Mucosa of rectum (tissue), 2 donors: ENCODE data around the gene TMCC1.

Experiments used
- H3K27ac ChIP-seq, 2 donors: one replicate each; pipeline ENCODE4 v1.7.0; 2013; ENCODE audit warnings: inconsistent platforms in 2 of 2, low read depth in 2 of 2, low read length in 2 of 2
- H3K27me3 ChIP-seq, 2 donors: one replicate each; pipeline ENCODE4 v1.7.0; 2013; ENCODE audit warnings: low read length in 2 of 2; ENCODE audit not compliant: control insufficient read depth in 2 of 2, insufficient read depth in 2 of 2
- H3K36me3 ChIP-seq, 2 donors: one replicate each; pipeline ENCODE4 v1.7.0; 2013; ENCODE audit warnings: low read length in 2 of 2; ENCODE audit not compliant: control insufficient read depth in 2 of 2, insufficient read depth in 2 of 2
- H3K4me1 ChIP-seq, 2 donors: one replicate each; pipeline ENCODE4 v1.7.0; 2013; ENCODE audit warnings: low read length in 2 of 2, mild to moderate bottlenecking in 1 of 2; ENCODE audit not compliant: control insufficient read depth in 2 of 2, insufficient read depth in 2 of 2
- H3K4me3 ChIP-seq, 2 donors: one replicate each; pipeline ENCODE4 v1.7.0; 2013; ENCODE audit warnings: low read length in 2 of 2
- H3K9ac ChIP-seq, 2 donors: one replicate each; pipeline ENCODE4 v1.7.0; 2013; ENCODE audit warnings: low read length in 2 of 2, low read depth in 1 of 2, mild to moderate bottlenecking in 1 of 2
- H3K9me3 ChIP-seq, 2 donors: one replicate each; pipeline ENCODE4 v1.7.0; 2013; ENCODE audit warnings: low read length in 2 of 2; ENCODE audit not compliant: control insufficient read depth in 2 of 2
- donor health status: healthy.
- donor health status: Normal muscosa, but diverticular disease.

TMCC1 gene

GRCh38 chr3:129893581-129894070, at the start of gene TMCC1:
Gene TMCC1, minus strand, starts transcription at chr3:129893711.
- H3K4me1 ChIP-seq, result peaks cover 19 to 28% of the 10 kb centered on the region in 2 donors
- H3K4me3 ChIP-seq, result peak within 1 kb of the TSS; percentile 92 to 98
- no peaks in the 10 kb centered on the region for H3K36me3 ChIP-seq
- H3K9me3 ChIP-seq, result no peaks in the 10 kb centered on the region
- no peaks in the 10 kb centered on the region for H3K27me3 ChIP-seq
- H3K27ac ChIP-seq, result peak within 1 kb of the TSS; percentile 92
- H3K9ac ChIP-seq, result peak within 1 kb of the TSS; percentile 97 to 99

GRCh38 chr3:129943020-129943419, 49.5 kb upstream of the TMCC1 start:
- H3K4me3 ChIP-seq, result no peak overlapping the region
- no peaks in the 10 kb centered on the region for H3K9me3 ChIP-seq
- no peak overlapping the region for H3K9ac ChIP-seq
- peaks cover 0 to 2% of the 10 kb centered on the region in 2 donors for H3K27me3 ChIP-seq
- H3K27ac ChIP-seq, result no peak overlapping the region
- H3K4me1 ChIP-seq, result no peaks in the 10 kb centered on the region
- no peaks in the 10 kb centered on the region for H3K36me3 ChIP-seq

GRCh38 chr3:129942296-129942695, 48.8 kb upstream of the TMCC1 start:
- Histone ChIP-seq H3K36me3 (no peaks in the 10 kb centered on the region), H3K9me3 (no peaks in the 10 kb centered on the region), H3K27me3 (peaks cover 0 to 2% of the 10 kb centered on the region in 2 donors), H3K4me3 (no peak overlapping the region), H3K9ac (no peak overlapping the region), H3K4me1 (no peaks in the 10 kb centered on the region), H3K27ac (no peak overlapping the region)

GRCh38 chr3:129940086-129940485, 46.6 kb upstream of the TMCC1 start:
- Histone ChIP-seq H3K4me3 (no peak overlapping the region), H3K27ac (no peak overlapping the region), H3K9ac (no peak overlapping the region), H3K27me3 (peaks cover 0 to 2% of the 10 kb centered on the region in 2 donors), H3K9me3 (no peaks in the 10 kb centered on the region), H3K4me1 (no peaks in the 10 kb centered on the region), H3K36me3 (no peaks in the 10 kb centered on the region)

GRCh38 chr3:129938140-129938930, 44.8 kb upstream of the TMCC1 start:
- Histone ChIP-seq H3K36me3 (no peaks in the 10 kb centered on the region), H3K9me3 (no peaks in the 10 kb centered on the region), H3K27me3 (peaks cover 0 to 2% of the 10 kb centered on the region in 2 donors), H3K27ac (no peak overlapping the region), H3K9ac (no peak overlapping the region), H3K4me1 (peaks cover 0 to 2% of the 10 kb centered on the region in 2 donors), H3K4me3 (no peak overlapping the region)

GRCh38 chr3:129937717-129938116, 44.2 kb upstream of the TMCC1 start:
- Histone ChIP-seq H3K27ac (no peak overlapping the region), H3K9me3 (no peaks in the 10 kb centered on the region), H3K27me3 (peaks cover 0 to 2% of the 10 kb centered on the region in 2 donors), H3K4me3 (no peak overlapping the region), H3K4me1 (peaks cover 0 to 2% of the 10 kb centered on the region in 2 donors), H3K36me3 (no peaks in the 10 kb centered on the region), H3K9ac (no peak overlapping the region)

- Histone ChIP-seq H3K9ac (peak overlapping the region; percentile 35 to 56), H3K9me3 (no peaks in the 10 kb centered on the region), H3K4me1 (peaks cover 0 to 2% of the 10 kb centered on the region in 2 donors), H3K27ac (peak overlapping the region; percentile 68 to 73), H3K4me3 (peak overlapping the region; percentile 61 to 79), H3K36me3 (no peaks in the 10 kb centered on the region), H3K27me3 (no peaks in the 10 kb centered on the region)
Observed at GRCh38 chr3:129936757-129937156, 43.2 kb upstream of the TMCC1 start.

- Histone ChIP-seq H3K9ac (no peak overlapping the region), H3K36me3 (no peaks in the 10 kb centered on the region), H3K4me3 (peak overlapping the region; percentile 51 to 63)
Observed at GRCh38 chr3:129934234-129935123, 41.0 kb upstream of the TMCC1 start.

GRCh38 chr3:129933471-129933870, 40.0 kb upstream of the TMCC1 start:
- H3K9me3 ChIP-seq, result peaks cover 0 to 5% of the 10 kb centered on the region in 2 donors
- H3K27ac ChIP-seq, result no peak overlapping the region
- H3K9ac ChIP-seq, result no peak overlapping the region
- no peaks in the 10 kb centered on the region for H3K27me3 ChIP-seq
- no peak overlapping the region for H3K4me3 ChIP-seq
- H3K36me3 ChIP-seq, result no peaks in the 10 kb centered on the region
- peaks cover 0 to 2% of the 10 kb centered on the region in 2 donors for H3K4me1 ChIP-seq

More at GRCh38 chr3:129934234-129935123, 41.0 kb upstream of the TMCC1 start:
- no peaks in the 10 kb centered on the region for H3K27me3 ChIP-seq
- peaks cover 0 to 2% of the 10 kb centered on the region in 2 donors for H3K4me1 ChIP-seq
- H3K27ac ChIP-seq, result no peak overlapping the region
- peaks cover 0 to 3% of the 10 kb centered on the region in 2 donors for H3K9me3 ChIP-seq

- H3K36me3 ChIP-seq, result no peaks in the 10 kb centered on the region
- no peak overlapping the region for H3K4me3 ChIP-seq
- no peaks in the 10 kb centered on the region for H3K27me3 ChIP-seq
- H3K9ac ChIP-seq, result no peak overlapping the region
- H3K27ac ChIP-seq, result no peak overlapping the region
- H3K9me3 ChIP-seq, result peaks cover 0 to 5% of the 10 kb centered on the region in 2 donors
- H3K4me1 ChIP-seq, result peaks cover 0 to 1% of the 10 kb centered on the region in 2 donors
Observed at GRCh38 chr3:129929383-129929782, 35.9 kb upstream of the TMCC1 start.
